ENCODE data around the gene MYO1E. TPM values are rescaled to one million over a fixed set of nuclear protein-coding genes. Genes with fewer than 3 reads are reported as not detected.

The MYO1E gene
- total RNA-seq, 2 experiments from 2014 or later: 1.5 to 26.5 TPM

GRCh38 chr15:59099162-59099685 is 273.4 kb downstream of the MYO1E start:
- Histone ChIP-seq H3K4me2 (ENCODE audit: low read length) (no peak overlapping the region), H3K9me3 (ENCODE audit: low read length) (no peaks in the 10 kb centered on the region), H3K36me3 (ENCODE audit: insufficient read depth, low read length) (peaks cover 39% of the 10 kb centered on the region), H3K4me1 (ENCODE audit: insufficient read depth, low read length, poor library complexity, severe bottlenecking) (peaks cover 4% of the 10 kb centered on the region), H3K4me3 (ENCODE audit: low read depth, low read length, poor library complexity, severe bottlenecking) (no peak overlapping the region), H2AFZ (ENCODE audit: low read length) (no peak overlapping the region), H3K9me2 (ENCODE audit: insufficient read depth, low read length) (no peaks in the 10 kb centered on the region), H3K27ac (ENCODE audit: low read depth, low read length, poor library complexity, severe bottlenecking) (no peak overlapping the region), H3K79me2 (ENCODE audit: insufficient read depth, low read depth, low read length) (no peaks in the 10 kb centered on the region), H4K20me1 (ENCODE audit: insufficient read depth, low read length) (no peaks in the 10 kb centered on the region)
- intact Hi-C loops (cut with micrococcal nuclease; ENCODE audit: unreplicated experiment): no loop called here
- ChIA-PET CTCF (ENCODE audit: unreplicated experiment) (no interaction called here), POLR2A (interaction anchor here (0.7 kb wide), 1 partner anchor 111 kb away, joined by 3 read pairs; no protein-coding TSS in a partner anchor)
- TF ChIP-seq EZH2phosphoT487 (IDR thresholded peaks at IDR 0.05; ENCODE audit: borderline replicate concordance, low read depth, low read length) (no peak), CTCF (conservative IDR thresholded peaks at IDR 0.05; ENCODE audit: low read length) (no peak)
- BruUV-seq (replicated peaks): no TSS peak
- DNase-seq (ENCODE audit: low spot score): no peak

- POLR2A ChIA-PET: interaction anchor here (1.2 to 1.6 kb wide), 2 partner anchors 8 to 9 kb away, joined by 3 to 5 read pairs; partner anchors contain the start of gene CCNB2
- no peaks in the 10 kb centered on the region for H4K20me1 ChIP-seq (ENCODE audit: insufficient read depth, low read length)
- BruUV-seq (replicated peaks): no TSS peak
- no peak overlapping the region for H3K4me3 ChIP-seq (ENCODE audit: low read depth, low read length, poor library complexity, severe bottlenecking)
- no peak overlapping the region for H3K4me2 ChIP-seq (ENCODE audit: low read length)
- CTCF ChIA-PET (ENCODE audit: unreplicated experiment): no interaction called here
- H3K4me1 ChIP-seq (ENCODE audit: insufficient read depth, low read length, poor library complexity, severe bottlenecking): peaks cover 6% of the 10 kb centered on the region
- no peak for DNase-seq (ENCODE audit: low spot score)
- no peaks in the 10 kb centered on the region for H3K79me2 ChIP-seq (ENCODE audit: insufficient read depth, low read depth, low read length)
- no peak overlapping the region for H2AFZ ChIP-seq (ENCODE audit: low read length)
- no peak overlapping the region for H3K27ac ChIP-seq (ENCODE audit: low read depth, low read length, poor library complexity, severe bottlenecking)
- intact Hi-C loops (cut with micrococcal nuclease; ENCODE audit: unreplicated experiment): no loop called here
- H3K36me3 ChIP-seq (ENCODE audit: insufficient read depth, low read length): peaks cover 67% of the 10 kb centered on the region
- TF ChIP-seq CTCF (conservative IDR thresholded peaks at IDR 0.05; ENCODE audit: low read length) (no peak), EZH2phosphoT487 (IDR thresholded peaks at IDR 0.05; ENCODE audit: borderline replicate concordance, low read depth, low read length) (no peak)
- H3K9me2 ChIP-seq (ENCODE audit: insufficient read depth, low read length): no peaks in the 10 kb centered on the region
- no peaks in the 10 kb centered on the region for H3K9me3 ChIP-seq (ENCODE audit: low read length)
Observed at GRCh38 chr15:59096429-59096828, 276.2 kb downstream of the MYO1E start.

GRCh38 chr15:59094077-59094476 is 278.6 kb downstream of the MYO1E start:
- BruUV-seq (replicated peaks): no TSS peak
- H3K79me2 ChIP-seq (ENCODE audit: insufficient read depth, low read depth, low read length): no peaks in the 10 kb centered on the region
- H3K27ac ChIP-seq (ENCODE audit: low read depth, low read length, poor library complexity, severe bottlenecking): no peak overlapping the region
- H3K9me3 ChIP-seq (ENCODE audit: low read length): no peaks in the 10 kb centered on the region
- intact Hi-C loops (cut with micrococcal nuclease; ENCODE audit: unreplicated experiment): no loop called here
- H3K4me3 ChIP-seq (ENCODE audit: low read depth, low read length, poor library complexity, severe bottlenecking): no peak overlapping the region
- no peaks in the 10 kb centered on the region for H3K9me2 ChIP-seq (ENCODE audit: insufficient read depth, low read length)
- no peak overlapping the region for H3K4me2 ChIP-seq (ENCODE audit: low read length)
- no peak for DNase-seq (ENCODE audit: low spot score)
- TF ChIP-seq CTCF (conservative IDR thresholded peaks at IDR 0.05; ENCODE audit: low read length) (no peak), EZH2phosphoT487 (IDR thresholded peaks at IDR 0.05; ENCODE audit: borderline replicate concordance, low read depth, low read length) (no peak)
- H4K20me1 ChIP-seq (ENCODE audit: insufficient read depth, low read length): no peaks in the 10 kb centered on the region
- CTCF ChIA-PET (ENCODE audit: unreplicated experiment): no interaction called here
- peaks cover 6% of the 10 kb centered on the region for H3K4me1 ChIP-seq (ENCODE audit: insufficient read depth, low read length, poor library complexity, severe bottlenecking)
- POLR2A ChIA-PET: no interaction called here
- H2AFZ ChIP-seq (ENCODE audit: low read length): no peak overlapping the region
- peaks cover 88% of the 10 kb centered on the region for H3K36me3 ChIP-seq (ENCODE audit: insufficient read depth, low read length)

Measured in OCI-LY7 (cell line).